Measurements from ENCODE around the gene DOC2B. TPM values are rescaled to one million over a fixed set of nuclear protein-coding genes. Genes with fewer than 3 reads are reported as not detected.
A peak's percentile ranks its signal among the peaks of the same experiment; 100 is the strongest.

The DOC2B gene
- total RNA-seq, 1 experiment from 2014 or later: not detected

DNA sequence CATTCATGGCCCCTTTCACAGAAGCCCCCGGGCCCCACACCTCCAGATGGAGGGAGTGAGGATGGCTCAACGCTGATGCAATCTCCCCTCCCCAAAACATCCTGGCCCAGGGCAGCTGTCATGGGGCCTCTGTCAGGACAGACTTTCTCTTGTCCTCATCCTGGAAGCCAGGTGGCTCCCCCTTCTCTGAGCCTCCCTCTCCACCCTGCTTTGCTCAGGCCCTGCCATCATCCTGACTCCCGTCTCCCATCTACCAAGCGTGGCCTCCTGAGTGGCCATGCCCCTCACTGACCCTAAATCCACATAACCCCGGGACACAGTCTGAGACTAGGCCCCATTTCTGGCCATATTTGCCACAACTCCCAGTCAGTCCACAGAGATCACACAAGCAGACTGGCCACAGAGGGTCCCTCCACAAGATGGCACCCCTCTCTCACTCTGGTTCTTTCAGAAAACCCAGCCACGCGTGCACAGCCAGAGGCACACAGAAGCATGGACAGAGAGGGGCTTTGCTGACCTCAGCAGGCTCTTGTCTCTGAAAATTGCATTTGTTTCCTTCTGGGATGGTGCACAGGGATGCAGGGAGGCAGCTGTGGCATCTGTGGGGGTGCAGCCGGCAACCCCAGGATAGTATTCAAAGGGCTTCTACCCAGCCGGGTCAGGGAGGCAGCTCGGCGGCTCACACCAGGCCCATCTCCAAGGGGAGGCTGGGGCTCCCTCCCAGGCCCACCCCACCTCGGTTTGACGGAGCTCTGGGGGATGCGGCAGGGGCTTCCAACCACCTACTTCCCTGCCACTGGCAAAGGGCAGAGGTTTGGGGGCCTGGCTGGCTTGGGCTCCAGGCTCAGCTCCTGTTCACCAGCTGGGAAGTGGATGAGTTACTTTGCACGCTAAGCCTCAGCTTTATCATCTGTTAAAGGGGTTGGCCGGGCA is 16.9 kb downstream of the DOC2B start:
- peak; percentile 39 for DNase-seq (ENCODE audit: low spot score)

DNA sequence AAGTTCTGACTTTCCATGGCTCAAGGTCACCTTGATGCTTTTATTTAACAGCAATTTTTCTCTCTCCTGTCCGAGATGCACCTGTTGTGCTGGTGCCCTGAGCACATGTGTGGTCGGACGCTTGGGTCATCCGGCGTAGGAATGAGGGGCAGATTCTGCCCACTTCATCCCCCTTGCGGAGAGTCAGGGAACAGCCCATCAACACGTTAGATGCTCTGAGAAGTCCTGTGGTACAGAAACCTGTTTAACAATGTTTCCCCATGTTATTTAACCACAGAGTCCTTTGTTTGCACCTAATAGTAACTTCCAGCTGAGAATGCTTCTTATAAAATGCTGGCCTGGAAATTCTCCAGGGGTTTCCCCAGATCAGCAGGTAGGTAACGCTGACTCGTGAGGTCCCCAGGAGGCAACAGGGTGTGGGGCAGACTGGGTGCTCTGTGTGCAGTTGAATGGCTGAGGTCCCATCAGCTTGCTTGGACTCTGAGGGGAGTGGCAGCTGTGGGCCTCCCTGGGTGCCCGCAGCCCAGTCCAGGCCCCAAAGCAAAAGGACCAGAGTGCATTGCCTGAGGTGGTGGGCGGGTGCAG is 17.8 kb downstream of the DOC2B start:
- DNase-seq (ENCODE audit: low spot score): no peak

- no peak for DNase-seq (ENCODE audit: low spot score)
These were observed 18.8 kb downstream of the DOC2B start for GRCh38 chr17:162689-163088.

- DNase-seq (ENCODE audit: low spot score): no peak
These were observed 20.0 kb downstream of the DOC2B start for GRCh38 chr17:161481-161880.

GRCh38 chr17:160336-160735 is 21.1 kb downstream of the DOC2B start:
- no peak for DNase-seq (ENCODE audit: low spot score)

DNA sequence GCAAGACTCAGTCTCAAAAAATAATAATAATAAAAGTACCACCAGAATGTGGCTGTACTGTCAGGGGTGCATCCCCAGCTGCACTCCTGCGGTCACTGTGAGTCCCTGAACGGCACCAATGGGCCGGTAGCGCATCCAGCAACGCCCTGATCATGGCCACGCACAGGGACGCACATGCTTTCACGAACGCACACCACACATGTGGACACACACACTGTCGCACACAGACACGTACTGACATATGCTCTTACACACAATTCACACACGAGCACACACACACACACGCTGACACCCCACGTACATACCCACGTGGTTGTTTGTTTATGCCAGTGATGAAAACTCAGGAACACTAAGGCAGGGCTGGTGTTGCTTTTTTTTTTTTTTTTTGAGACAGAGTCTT is 21.8 kb downstream of the DOC2B start:
- DNase-seq (ENCODE audit: low spot score): no peak

DNA sequence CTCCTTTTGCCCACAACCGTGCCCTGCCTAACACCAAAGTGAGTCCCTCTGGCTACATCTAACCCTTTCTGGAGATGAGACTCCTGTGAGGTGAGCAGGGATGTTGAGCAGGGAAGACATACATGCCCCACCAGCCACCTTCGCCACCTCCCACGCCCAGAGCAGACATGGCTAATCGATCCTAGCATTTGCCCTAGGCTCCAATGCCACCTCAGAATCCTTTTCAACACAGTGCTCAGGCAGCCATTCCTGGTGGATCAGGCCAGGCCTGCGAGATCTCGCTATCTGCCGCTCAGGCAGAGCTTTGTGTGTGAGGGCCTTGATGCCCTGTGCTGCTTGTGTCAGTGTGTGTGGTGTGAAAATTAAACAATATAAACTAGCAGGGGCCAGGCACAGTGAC is 23.1 kb downstream of the DOC2B start:
- no peak for DNase-seq (ENCODE audit: low spot score)

GRCh38 chr17:157901-158300 is 23.5 kb downstream of the DOC2B start:
- DNase-seq (ENCODE audit: low spot score): no peak

GRCh38 chr17:156946-157345 is 24.5 kb downstream of the DOC2B start:
- no peak for DNase-seq (ENCODE audit: low spot score)

DNA sequence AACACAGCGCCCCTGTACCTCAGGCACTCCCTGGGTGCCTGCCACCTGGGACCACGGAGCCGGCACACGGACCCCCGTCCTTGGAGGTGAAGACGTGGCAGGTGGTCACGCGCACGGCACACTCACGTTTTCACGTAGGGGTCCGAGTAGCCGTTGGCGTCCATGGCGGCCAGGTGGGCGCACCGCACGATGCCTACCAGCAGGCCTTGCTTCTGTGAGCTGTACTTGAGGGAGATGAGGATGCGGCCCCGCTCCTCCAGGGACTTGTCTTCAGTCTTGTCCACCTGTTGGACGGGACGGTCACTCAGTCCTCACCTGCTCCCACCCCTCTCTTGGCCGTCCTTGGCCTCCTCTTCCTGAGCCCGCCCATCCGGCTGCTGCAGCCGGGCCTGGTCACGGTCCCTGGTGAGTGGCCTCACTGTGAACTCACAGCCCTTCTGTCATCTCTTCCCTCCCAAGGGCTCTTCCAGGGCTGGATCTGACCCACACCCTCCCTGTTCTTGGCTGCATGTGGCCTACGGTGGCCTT is 25.3 kb downstream of the DOC2B start:
- DNase-seq (ENCODE audit: low spot score): no peak

- DNase-seq (ENCODE audit: low spot score): no peak
These were observed 25.9 kb downstream of the DOC2B start for GRCh38 chr17:155576-155975.

GRCh38 chr17:153851-154250 is 27.6 kb downstream of the DOC2B start:
- no peak for DNase-seq (ENCODE audit: low spot score)

DNA sequence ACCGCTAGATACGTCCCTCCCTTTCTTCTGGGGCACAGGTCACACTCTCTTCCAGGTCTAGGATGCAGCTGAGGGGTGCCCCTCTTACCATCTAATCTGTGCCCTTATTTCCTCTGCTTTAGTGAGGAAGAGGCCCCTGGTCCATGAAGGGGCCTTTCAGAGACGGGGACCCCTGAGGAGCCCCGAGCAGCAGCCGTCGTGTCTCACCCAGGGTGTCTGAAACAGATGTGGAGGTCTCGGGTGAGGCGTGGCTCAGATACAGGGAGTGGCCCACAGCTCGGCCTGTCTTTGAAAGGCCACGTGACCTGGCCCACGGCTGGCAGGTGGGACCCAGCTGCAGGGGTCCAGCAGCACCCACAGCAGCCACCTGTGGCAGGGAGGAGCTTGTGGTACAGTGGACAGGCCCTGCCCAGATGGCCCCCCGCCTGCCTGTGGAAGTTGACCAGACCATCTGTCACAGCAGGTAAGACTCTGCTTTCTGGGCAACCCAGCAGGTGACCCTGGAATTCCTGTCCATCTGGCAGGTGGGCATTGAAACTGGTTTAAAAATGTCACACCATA is 28.5 kb downstream of the DOC2B start:
- DNase-seq (ENCODE audit: low spot score): no peak

DNA sequence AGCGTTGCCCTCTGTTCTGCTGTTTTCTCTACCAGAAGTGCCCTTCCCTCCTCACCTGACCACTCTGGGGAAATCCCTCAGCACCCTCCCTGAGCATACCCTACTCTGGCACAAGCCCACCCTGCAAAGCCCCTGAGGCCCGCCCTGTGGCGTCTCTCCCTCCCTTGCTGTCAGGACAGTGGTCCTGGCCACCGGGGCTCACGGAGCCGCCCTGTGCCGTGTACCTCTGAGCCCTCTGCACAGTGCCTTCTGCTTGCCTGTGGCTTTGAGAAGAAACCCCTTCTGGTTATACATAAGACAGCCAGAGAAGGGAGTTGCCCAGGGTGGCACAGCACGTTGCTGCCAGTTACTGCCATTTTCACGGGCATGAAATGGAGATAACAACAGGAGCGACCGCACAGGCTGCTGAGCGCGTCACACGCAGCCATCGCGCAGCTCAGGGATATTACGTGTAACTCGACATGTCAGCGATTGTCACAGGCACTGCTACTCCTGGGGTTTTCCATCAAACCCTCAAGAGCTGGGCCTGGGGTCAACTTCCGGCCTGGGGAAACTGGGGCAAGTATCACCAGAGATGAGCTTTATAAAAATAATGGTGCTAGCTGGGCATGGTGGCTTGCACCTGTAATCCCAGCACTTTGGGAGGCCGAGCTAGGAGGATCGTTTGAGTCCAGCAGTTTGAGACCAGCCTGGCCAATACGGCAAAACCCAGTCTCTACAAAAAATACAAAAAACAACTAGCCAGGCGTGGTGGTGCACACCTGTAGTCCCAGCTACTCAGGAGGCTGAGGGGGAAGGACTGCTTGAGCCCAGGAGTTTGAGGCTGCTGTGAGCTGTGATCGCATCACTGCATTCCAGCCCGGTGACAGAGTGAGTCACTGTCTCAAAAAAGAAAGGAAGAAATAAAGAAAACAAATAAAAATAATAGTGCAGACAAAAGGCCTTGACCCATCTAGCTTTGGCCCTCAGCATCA is 29.3 kb downstream of the DOC2B start:
- DNase-seq (ENCODE audit: low spot score): no peak

GRCh38 chr17:151004-151403 is 30.4 kb downstream of the DOC2B start:
- no peak for DNase-seq (ENCODE audit: low spot score)

DNA sequence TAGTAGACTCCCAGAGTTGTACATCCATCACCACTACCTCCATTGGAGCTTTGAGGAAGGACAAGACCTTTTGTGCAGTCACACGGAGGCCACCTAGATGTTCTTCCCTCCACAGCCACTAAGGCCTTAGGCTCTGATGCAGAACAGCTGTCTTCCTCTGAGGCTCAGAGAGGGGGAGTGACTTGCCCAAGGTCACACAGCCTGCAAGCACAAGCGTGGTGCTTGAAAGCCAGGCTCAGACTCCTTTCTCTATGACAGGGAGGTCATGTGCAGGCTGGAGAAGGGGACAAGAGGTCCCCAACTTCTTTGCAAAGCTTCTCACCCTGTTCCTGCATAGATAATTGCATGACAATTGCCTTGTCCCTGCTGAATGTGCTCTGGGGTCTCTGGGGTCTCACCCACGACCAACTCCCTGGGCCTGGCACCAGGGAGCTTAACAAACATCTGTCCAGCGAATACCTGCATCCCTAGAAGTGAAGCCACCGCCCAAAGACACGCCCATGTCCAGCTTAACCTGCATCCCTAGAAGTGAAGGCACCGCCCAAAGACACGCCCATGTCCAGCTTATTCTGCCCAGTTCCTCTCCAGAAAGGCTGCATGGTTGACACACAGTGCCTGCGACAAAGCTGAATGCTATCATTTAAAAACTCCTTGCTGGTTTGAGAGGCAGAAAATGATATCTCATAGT is 31.4 kb downstream of the DOC2B start:
- DNase-seq (ENCODE audit: low spot score): no peak

GRCh38 chr17:149231-149630 is 32.2 kb downstream of the DOC2B start:
- DNase-seq (ENCODE audit: low spot score): no peak

- no peak for DNase-seq (ENCODE audit: low spot score)
These were observed 32.7 kb downstream of the DOC2B start for GRCh38 chr17:148757-149156.

DNA sequence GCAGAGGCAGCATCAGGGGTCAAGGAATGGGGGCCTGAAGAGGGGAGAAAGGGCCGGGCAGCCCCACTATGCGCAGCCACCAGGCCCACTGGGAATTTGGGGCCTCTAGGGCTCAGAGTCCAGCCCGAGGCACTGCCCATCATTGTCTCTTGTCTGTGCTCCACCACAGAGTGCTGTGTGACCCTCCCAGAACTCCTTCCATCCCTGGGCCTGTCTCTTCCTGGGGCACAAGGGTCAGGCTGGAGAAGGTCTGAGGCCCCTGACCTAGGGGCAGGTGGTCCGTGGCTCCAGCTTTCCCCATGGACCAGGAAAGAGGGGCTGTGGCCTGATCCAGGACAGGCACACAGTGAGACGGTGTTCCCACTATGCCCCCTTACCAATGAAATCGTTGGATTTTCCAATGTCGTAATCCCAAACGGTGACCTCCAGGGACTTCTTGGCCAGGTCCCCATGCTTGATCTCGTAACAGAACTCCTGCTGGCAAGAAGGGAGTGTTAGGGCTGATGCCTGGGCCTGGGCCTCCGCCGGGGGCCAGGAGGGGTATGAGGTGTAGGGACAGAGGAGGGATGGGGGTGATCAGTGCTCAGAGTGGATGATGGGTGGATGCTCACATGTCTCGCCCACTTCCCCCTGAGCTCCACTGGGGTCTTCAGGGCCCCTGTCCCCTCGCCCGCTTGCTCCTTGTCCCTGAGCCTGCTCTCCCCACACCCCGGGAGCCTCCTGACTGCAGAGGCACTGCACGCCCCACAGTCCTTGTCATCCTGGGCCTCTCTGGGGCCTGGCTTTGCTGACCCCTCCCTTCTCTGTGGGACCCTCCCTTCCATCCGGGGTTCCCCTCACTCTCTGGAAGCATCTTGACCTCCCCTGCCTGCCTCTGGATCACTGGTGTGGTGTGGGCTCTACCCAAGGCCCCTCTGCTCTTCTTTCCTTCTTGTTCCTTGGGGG is 33.4 kb downstream of the DOC2B start:
- no peak for DNase-seq (ENCODE audit: low spot score)

Measured in HT-29 (cell line).